GM19099 (cell line): ENCODE results near the gene ZNF326.

Experiments
- POLR2A ChIP-seq: IDR thresholded peaks from 3 replicates; pipeline ENCODE4 v1.6.1; 2011; ENCODE audit warnings: low read depth; ENCODE audit not compliant: insufficient read length; ENCODE audit errors: extremely low read depth

ZNF326 gene

DNA sequence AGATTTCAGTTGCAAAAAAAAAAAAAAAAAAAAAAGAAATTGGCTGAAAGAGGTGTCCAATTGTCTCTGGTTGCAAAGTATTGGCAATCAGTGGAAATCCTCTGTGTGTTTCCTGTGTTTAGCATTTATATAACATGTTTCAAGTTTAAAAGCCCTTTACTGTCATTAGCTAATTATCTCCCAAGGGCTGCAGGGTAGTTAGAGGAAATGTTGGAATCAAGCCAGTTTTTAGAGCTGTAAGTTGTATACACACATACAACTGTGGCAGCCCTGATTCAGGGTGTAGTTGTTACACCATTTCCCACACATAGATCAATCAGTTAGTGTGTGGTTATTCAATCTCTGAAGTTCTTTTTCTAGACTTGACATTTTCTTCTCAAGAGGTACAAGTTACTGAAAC is 8.9 kb upstream of the ZNF326 start:
- TF ChIP-seq POLR2A: no peak

DNA sequence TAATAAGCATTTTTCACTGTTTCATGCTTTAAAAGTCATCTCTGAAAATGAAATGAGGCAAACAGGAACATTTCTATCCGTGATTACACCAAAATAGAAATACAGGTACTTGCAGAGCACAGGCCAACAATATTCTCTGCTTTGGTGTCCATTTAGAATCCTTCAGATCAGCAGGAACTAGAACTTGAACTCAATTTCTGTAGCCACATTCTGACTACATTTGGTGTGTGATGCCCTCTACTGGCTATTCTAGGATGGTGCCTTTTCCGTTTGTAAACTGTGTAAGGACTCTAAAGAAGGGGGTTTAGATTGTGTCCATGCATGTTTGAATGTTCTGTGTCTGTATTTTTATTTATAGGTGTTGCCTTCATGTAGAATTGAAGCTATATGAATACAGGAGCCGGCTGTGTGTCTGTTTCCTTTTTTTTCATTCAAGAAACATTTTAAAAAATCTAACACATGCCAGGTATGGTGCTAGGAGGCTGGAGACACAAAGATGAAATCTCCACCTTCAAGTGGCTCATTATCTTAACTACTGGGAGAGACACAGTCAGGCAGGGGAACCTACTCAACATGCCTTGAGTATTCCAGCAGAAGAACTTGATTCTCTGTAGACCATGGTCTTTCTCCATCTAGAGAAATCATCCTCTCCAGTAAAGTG is 7.6 kb upstream of the ZNF326 start:
- TF ChIP-seq POLR2A: no peak

DNA sequence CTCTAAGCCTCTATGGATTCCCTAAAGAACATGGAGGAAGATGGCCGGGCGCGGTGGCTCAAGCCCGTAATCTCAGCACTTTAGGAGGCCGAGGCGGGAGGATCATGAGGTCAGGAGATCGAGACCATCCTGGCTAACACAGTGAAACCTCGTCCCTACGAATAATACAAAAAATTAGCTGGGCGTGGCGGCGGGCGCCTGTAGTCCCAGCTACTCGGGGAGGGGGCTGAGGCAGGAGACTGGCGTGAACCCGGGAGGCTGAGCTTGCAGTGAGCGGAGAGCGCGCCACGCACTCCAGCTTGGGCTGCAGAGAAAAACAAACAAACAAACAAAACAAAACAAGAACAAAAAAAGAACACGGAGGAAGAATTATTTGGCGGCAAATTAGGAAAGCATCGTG is 5.8 kb upstream of the ZNF326 start:
- TF ChIP-seq POLR2A: no peak

DNA sequence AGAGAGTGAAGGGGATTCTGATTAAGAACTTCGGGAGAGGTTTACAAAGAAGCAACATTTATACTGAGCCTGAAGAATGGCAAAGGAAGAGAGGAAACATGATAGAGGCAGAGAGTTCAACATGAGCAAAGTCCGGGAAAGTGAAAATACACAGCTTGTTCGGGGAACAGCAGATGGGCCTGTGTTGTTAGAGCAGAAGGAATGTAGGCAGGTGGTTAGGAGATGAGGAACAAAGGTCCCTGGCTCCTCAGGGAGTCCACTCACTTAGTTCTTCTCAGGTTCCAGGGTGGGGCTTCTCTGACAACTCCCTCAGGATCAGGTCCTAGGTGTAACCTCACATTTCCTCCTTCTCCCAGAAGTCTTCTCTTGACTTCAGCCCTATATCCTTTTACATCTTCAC is 5.1 kb upstream of the ZNF326 start:
- no peak for TF ChIP-seq POLR2A

DNA sequence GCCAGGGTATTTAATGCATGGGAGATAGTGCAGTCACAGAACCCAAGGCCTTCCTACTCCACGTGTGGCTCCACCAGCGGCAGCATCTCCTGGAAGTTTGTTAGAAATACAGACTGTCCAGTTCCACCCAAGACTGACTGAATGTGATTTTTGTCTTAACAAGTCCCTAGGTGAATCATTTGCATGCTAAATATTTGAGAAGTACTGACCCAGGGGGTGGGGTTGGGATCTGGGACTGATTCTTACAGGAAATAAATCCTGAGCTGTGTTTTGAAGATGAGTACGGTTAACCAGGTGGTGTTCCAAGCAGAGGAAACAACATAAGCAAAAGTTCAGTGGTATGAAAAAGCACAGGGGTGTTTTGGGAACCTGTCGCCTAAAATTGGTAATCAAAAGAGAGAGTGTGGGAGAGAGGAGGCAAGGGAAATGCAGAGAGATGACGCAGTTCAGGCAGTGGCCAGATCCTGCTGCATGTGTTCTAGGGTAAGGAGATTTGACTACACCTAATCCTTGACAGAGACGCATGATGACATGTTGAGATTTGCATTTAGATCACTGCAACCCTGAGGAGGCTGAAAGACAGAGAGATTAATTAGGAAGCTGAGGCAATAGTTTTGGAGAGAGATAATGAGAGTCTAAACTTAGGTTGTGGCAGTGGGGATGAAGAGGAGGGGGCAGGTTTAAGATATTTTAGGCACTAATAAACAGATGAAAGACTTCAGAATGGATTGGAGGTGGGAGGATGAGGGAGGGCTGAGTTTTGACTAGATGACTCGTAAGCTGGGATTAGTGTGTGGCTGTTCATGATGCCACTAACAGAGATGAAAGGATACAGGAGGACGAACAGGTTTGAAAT is 3.7 kb upstream of the ZNF326 start:
- no peak for TF ChIP-seq POLR2A

DNA sequence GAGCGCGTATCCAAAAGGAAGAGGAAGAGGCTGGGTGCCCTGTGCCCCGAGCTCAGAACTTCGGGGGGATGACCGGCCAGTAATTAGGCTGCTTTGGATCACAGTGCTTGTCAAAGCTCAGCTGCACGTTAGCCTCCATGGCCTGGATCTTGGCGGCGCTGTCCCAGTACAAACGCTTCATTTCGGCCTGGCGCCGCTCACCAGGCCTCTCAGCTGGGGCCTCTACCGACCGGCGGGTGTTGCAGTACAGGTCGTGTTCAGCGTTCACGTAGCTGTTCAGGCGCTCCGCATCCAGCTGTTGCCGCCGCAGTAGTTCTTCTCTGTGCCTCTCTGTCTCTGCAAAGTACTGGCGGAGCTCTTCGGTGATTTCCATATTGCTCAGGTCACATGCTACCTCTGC is 1.4 kb upstream of the ZNF326 start:
- TF ChIP-seq POLR2A: no peak

DNA sequence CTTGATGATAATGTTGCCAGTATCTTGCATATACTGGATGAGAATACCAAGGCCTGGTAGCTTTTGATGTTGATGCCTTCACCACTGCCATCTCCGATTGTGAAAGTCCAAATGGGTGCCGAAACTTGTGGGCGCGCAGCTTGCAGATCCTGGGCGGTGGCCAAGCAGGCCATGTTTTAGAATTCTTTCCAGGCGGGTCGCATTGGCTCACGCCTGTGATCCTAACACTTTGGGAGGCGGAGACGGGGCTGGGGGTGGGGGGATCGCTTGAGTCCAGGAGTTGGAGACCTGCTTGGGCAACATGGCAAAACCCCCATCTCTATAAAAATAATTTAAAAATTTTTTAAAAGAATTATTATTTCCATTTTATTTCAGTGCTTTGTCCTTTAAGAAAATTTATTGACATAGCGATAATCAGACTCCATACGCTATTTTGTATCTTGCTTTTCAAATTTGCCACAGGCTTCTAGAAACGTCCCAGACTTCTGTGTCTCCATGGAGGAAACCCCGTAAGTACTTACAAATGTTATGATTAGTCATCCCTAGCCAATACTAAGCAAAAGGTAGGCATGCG is 592 bp upstream of the ZNF326 start:
- no peak for TF ChIP-seq POLR2A

DNA sequence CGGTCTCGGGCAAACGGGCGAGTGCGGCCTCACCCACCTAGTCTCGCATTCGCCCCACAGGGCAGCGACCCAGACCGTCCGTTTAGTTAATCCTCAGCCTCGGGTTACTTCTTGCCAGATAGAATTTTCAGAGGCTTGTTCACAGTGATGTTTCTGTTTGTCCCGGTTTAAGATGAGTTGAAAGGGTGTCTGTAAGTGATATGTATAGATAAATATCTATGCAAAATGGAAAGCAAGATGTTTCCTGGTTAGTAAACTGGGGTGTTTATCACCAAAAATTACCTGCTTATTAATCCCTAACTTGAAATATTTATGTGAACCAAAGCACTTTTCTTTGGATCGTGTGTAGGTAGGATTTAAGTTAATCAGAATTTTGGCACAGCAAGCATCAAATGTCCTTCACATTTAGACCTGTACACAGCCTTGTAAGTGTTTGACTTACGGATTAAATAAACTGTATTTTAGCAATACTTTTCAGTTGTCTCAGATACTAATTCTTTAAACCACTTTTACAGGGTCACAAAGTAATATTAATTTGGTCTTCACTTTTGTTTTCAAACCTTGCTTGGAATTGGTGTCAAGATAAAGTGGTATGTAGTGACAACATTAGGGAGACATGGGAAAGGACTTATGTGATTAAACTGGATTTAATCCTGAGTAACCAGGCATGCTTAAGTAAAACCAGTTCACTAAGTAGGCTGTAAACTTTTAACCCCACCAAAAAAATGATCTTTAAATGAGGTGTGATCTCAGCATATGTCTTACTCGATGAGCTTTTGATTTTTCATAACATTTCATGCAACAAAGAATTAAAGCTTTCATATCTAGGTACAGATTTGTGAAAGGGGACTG is 914 bp downstream of the ZNF326 start:
- TF ChIP-seq POLR2A: no peak

DNA sequence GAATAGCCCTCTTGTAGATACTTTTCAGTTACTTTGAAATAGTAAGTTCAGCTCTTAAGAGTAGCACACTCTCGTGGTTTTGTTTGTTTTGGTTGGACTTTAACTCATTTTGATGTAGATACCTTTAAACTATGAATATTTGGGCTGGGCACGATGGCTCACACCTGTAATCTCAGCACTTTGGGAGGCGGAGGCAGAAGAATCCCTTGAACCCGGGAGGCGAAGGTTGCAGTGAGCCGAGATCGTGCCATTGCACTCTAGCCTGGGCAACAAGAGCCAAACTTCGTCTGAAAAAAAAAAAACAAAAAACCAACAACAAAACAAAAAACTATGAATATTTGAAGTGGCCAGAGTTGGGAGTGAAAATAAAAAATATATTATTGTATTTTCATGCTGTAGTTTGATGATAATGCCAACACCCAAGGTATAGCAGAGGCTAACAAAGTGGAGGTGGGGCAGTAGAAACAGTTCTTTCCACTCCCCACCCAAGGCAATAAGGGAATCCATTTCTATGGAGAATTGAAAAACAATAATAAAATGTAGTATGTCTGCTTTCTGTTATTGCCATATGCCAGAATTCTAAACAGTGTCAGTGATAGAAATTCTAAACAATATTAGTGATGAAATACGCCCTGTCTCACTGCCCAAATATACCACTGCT is 1.7 kb downstream of the ZNF326 start:
- TF ChIP-seq POLR2A: no peak

DNA sequence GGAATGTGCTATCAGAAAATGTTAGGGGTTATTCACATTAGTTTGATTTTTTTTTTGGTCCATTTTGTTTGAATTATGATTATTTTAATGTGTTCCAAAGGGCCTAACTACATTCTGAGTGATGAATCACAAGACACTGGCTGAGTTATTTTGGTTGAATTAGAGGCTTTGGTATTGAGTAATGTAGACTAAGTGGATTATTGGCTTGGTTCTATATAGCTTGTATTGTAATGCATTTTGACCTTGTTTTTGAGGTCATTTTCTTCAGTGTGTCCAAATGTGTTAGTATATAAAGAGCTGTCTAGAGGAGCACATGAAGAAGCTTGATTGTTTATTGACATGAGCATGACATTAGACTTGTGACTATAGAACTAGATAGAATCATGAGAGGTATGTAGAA is 3.4 kb downstream of the ZNF326 start:
- no peak for TF ChIP-seq POLR2A

DNA sequence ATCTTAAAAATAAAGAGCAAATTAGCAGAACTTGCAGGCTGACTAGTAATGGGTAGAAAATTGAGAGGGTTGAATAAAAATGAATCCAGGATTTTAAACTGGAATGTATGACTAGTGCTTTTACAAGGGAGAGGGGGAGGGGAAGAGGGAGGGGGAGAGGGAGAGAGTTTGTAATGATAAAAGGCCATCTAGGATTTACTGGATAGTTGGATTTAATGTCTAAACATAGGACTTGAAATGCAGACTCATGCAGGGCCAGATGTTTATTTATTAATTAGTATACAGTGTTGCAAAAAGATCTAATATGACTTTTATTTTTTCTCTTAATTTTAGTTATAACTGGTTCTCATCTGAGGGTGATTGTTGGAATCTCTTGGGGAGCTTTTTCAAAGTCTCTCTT is 4.3 kb downstream of the ZNF326 start:
- TF ChIP-seq POLR2A: no peak

DNA sequence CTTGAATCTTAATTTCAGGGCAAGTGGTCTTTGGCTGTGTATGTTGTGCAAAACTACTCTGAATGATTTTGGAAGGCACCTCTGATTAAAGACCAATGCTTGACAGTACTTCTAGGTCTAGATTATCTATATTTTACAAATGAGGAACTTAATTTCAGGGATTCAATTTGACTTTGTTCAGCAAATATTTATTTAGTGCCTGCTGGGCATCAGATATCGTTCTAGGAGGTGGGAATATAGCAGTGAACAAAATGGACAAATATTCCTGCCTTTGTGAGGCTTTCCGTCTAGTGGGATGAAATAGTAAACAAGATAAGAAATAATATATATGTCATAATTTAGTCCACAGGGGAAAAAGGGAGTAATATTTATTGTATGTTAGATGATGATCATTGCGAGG is 4.7 kb downstream of the ZNF326 start:
- TF ChIP-seq POLR2A: no peak

DNA sequence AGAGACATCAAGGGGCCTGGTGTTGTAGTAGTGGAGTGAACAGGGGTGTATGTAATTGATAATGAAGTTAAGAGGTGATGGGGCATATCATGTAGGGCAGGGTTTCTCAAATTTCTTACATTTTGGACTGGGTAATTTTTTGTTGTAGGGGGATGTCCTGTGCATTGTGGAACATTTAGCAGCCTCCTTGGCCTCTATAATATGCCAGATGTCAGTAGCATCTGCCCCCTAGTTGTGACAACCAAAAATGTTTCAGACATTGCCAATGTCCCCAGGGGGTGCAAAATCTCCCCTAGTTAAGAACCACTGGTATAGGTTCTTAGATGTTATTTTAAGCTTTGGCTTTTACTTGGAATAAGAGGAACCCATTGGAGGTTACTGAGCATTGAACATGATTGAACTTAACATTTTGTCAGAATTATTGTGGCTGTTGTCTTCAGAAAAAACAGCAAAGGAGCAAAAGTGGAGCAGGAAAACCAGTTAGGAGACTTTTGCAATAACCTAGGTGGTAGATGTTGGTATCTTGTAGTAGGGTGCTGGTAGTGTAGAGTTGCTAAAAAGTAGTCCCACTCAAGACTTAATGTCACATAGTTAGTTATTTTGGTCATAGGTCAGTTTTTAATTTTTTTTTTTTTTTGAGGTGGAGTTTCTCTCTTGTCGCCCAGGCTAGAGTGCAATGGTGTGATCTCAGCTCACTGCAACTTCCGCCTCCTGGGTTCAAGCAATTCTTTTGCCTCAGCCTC is 6.2 kb downstream of the ZNF326 start:
- TF ChIP-seq POLR2A: no peak

DNA sequence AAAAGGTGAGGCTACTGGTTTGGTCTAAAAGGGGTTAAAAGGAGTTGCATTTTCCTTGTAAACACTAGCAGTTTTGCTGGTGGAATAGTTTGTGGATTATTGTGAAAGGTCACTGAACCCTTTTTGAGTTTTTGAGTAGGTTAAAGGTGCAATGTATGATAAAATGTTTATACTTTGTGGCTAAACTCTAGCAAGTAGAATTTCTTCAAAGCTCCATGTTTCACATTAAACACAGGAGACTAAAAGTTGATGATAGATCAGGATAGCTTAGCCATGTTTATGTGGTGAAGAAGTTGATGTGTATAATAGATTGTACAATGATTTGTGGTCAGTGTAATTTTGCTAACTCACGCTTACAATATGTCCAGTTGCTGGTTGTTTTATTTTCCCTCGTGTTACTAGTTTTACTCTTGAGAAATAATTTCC is 13.1 kb downstream of the ZNF326 start:
- no peak for TF ChIP-seq POLR2A
